SK-N-MC (cell line): ENCODE data around the gene SH3BP1.
"Not testable (repeated sequence)": the region's sequence is repeated elsewhere in the genome, so short reads cannot be mapped to it uniquely, and the experiment has no call there.

Source experiments
- DNase-seq: peaks from one replicate; pipeline ENCODE4 v3.0.0-alpha.2; 2011; ENCODE audit warnings: low read depth, low spot score
- H3K27ac ChIP-seq: fragments of 200-600 bp; sonication (generic); 2 replicates; pipeline ENCODE4 v1.5.1; 2016; ENCODE audit warnings: mixed run types
- H3K36me3 ChIP-seq: fragments of 200-600 bp; sonication (generic); 2 replicates; pipeline ENCODE4 v1.6.1; 2017; ENCODE audit warnings: antibody characterized with exemption, low read length, mixed read lengths; ENCODE audit not compliant: insufficient read depth
- H3K4me3 ChIP-seq: fragments of 200-600 bp; sonication (generic); 2 replicates; pipeline ENCODE4 v1.5.1; 2016
- H3K9ac ChIP-seq: fragments of 200-600 bp; sonication (generic); 2 replicates; pipeline ENCODE4 v1.8.0; 2017; ENCODE audit warnings: mixed run types, mixed read lengths; ENCODE audit not compliant: insufficient read length
- H3K9me3 ChIP-seq: fragments of 200-600 bp; sonication (generic); 2 replicates; pipeline ENCODE4 v1.6.1; 2017; ENCODE audit warnings: low read depth, mild to moderate bottlenecking, antibody characterized with exemption, low read length, moderate library complexity, mixed read lengths
- EZH2 ChIP-seq: fragments of 200-600 bp; sonication (generic); IDR thresholded peaks from one replicate; pipeline ENCODE4 v1.6.1; 2017; ENCODE audit warnings: antibody characterized with exemption
- FOXP2 ChIP-seq: optimal IDR thresholded peaks from 2 replicates; pipeline ENCODE3; 2011; ENCODE audit warnings: mild to moderate bottlenecking, moderate library complexity; ENCODE audit not compliant: insufficient read depth; ENCODE audit errors: extremely low read length, control extremely low read depth
- POLR2AphosphoS5 ChIP-seq: IDR thresholded peaks from 2 replicates; pipeline ENCODE4 v1.6.1; 2012; ENCODE audit warnings: mild to moderate bottlenecking, low read depth, low read length, borderline replicate concordance

SH3BP1 gene

DNA sequence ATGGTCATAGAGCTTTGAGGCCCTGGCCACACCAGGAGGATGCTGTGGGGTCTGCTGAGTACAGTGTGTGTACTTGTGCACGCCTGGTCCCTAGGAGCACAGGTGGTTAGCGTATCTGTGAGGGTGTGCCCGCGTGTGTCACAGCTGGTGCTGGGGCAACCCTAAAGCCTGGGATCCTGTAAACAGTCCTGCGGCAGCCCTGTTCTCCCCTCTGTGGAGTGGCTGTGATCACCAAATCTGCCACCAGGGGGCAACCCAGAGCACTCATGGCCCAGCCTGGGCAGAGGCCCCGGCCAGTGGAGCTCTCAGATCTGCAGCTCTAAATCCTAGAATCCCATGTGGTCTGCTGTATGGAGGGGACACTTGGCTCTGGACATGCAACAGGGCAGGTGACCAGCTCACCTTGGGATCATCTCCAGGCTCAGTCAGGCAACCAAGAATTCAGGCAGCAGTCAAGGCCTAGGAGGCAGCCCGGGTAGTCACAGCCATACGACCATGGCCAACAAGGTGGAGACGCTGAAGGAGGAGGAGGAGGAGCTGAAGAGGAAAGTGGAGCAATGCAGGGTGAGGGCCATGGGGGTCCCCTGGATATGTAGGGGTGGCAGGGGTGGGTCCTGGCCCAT, 3.9 kb downstream of the SH3BP1 start:
- Histone ChIP-seq H3K36me3 (no peaks in the 10 kb centered on the region), H3K27ac (no peak overlapping the region), H3K9me3 (no peaks in the 10 kb centered on the region), H3K4me3 (no peak overlapping the region), H3K9ac (no peak overlapping the region)
- TF ChIP-seq POLR2AphosphoS5 (no peak), EZH2 (no peak), FOXP2 (no peak)
- no peak for DNase-seq

DNA sequence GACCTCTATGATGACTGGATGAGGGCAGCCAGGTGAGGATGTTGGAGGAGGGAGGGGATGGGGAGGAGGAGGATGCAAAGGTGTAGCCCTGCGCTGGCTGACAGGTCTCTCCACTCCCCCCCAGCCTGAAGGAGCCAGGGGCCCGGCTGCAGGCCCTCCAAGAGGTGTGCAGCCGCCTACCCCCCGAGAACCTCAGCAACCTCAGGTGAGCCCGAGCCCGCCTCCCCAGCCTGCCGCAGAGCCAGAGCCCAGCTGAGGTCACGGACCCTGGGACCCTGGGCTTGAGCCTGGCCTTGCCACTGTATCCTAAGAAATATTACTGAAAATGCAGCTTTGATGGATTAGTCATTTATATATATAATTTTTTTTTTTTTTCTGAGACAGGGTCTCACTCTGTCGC, 7.8 kb downstream of the SH3BP1 start:
- H3K9ac ChIP-seq, result no peak overlapping the region
- no peak for DNase-seq
- H3K27ac ChIP-seq, result no peak overlapping the region
- no peaks in the 10 kb centered on the region for H3K36me3 ChIP-seq
- no peaks in the 10 kb centered on the region for H3K9me3 ChIP-seq
- no peak overlapping the region for H3K4me3 ChIP-seq
- TF ChIP-seq EZH2 (no peak), FOXP2 (no peak), POLR2AphosphoS5 (no peak)

DNA sequence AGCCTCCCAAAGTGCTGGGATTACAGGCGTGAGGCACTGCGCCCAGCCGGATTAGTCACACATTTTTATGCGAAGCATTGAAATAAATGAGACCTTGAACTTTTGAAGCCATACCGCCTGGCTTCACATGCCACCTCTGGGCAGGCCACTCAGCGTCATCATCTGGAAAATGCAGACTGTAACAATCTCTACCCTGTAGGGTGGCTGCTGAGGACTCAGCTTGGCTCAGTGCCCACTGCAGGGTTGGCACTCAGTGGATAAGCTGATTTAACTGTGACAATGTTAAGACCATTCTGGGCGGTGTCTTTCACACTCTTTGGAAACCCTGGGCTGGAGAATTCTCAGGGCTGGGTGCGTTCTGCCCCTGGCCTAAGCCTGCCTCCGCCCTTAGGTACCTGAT, 8.5 kb downstream of the SH3BP1 start:
- H3K9ac ChIP-seq, result no peak overlapping the region
- DNase-seq, result no peak
- no peaks in the 10 kb centered on the region for H3K36me3 ChIP-seq
- H3K4me3 ChIP-seq, result no peak overlapping the region
- TF ChIP-seq EZH2 (no peak), POLR2AphosphoS5 (no peak), FOXP2 (no peak)
- H3K27ac ChIP-seq, result no peak overlapping the region
- no peaks in the 10 kb centered on the region for H3K9me3 ChIP-seq

DNA sequence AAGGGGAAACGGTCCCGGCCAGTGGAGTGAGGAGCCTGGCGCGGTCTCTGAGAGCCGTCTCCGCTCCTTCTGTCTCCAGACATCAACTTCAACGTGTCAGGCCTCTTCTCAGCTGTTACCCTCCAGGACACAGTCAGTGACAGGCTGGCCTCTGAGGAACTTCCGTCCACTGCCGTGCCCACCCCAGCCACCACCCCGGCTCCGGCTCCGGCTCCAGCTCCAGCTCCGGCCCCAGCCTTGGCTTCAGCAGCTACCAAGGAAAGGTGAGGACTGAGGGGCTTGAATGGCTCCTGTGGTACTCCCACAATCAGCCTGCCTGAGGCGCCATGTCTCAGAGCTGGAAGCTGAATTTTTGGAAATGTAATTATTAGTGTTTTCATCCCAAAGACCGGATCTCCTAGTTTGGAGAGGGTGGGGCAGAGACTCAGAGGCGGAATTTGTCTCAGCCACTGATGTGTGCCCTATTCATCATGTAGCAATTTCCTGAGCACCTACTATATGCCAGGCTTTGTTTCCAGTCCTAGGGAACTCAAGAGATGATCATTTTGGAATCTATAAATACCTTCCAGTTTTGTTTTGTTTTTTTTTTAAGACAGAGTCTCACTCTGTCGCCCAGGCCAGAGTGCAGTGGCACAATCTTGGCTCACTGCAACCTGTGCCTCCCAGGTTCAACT, 11.1 kb downstream of the SH3BP1 start:
- Histone ChIP-seq H3K9ac (no peak overlapping the region), H3K36me3 (no peaks in the 10 kb centered on the region), H3K27ac (no peak overlapping the region), H3K4me3 (no peak overlapping the region), H3K9me3 (no peaks in the 10 kb centered on the region)
- TF ChIP-seq POLR2AphosphoS5 (no peak), FOXP2 (no peak), EZH2 (no peak)
- no peak for DNase-seq

DNA sequence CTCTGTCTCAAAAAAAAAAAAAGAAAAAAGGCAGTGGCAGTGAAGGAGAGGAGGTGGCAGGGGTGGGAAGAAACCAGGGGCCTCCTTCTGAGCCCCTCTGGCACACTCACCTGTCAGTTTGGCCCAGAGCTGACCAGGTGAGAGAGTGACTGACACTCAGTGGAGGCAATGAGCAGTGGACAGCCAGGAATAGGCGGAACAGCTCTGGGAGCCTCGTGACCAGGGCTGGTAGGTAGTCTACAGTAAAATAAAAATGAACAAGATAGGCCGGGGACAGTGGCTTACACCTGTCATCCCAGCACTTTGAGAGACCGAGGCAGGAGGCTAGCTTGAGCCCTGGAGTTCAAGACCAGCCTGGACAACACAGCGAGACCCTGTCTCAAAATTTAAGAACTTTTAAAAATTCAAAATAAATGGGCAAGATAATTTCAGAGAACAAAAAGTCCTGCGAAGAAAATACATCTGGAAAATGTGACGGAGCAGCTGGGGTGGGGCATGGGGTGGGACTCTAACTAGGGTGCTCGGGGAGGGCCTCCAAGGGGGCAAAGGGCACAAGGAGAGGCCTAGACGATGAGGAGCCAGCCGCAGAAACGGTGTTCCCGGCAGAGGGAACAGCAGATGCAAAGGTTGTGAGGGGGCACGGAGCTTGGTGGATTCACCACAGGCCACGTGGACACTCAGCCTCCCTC, 15.2 kb downstream of the SH3BP1 start:
- no peak overlapping the region for H3K9ac ChIP-seq

DNA sequence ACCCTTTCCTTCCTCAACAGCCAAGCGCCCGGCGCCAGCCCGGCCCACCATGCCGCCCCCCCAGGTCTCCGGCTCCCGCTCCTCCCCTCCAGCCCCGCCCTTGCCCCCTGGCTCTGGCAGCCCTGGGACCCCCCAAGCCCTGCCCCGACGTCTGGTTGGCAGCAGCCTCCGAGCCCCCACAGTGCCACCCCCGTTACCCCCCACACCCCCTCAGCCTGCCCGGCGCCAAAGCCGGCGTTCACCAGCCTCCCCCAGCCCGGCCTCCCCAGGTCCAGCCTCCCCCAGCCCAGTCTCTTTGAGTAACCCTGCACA, 15.7 kb downstream of the SH3BP1 start:
- H3K9ac ChIP-seq, result no peak overlapping the region
- no peak for TF ChIP-seq POLR2AphosphoS5
- TF ChIP-seq EZH2, result no peak
- TF ChIP-seq FOXP2, result no peak
- H3K27ac ChIP-seq, result no peak overlapping the region
- H3K36me3 ChIP-seq, result no peaks in the 10 kb centered on the region
- no peak overlapping the region for H3K4me3 ChIP-seq
- DNase-seq, result no peak
- H3K9me3 ChIP-seq, result no peaks in the 10 kb centered on the region

More for the DNA sequence above, 15.2 kb downstream of the SH3BP1 start:
- no peak overlapping the region for H3K27ac ChIP-seq
- TF ChIP-seq POLR2AphosphoS5 (no peak), EZH2 (no peak), FOXP2 (no peak)
- H3K4me3 ChIP-seq, result no peak overlapping the region
- no peak for DNase-seq
- no peaks in the 10 kb centered on the region for H3K9me3 ChIP-seq
- H3K36me3 ChIP-seq, result no peaks in the 10 kb centered on the region

DNA sequence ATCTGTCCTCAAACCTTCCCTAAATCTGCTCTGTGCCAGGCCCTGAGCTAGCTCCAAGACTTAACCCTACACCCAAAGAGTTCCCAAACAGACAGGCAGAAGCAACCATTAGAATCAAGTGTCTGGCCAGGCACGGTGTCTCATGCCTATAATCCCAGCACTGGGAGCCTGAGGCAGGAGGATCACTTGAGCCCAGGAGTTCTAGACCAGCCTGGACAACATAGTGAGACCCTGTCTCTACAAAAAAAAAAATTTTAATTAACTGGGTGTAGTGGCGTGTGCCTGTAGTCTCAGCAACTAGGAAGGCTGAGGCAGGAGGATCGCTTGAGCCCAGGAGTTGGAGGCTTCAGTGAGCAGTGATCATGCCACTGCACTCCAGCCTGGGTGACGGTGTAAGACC, 17.1 kb downstream of the SH3BP1 start:
- H3K4me3 ChIP-seq, DNase-seq, H3K9me3 ChIP-seq, H3K27ac ChIP-seq, H3K9ac ChIP-seq, H3K36me3 ChIP-seq: not testable (repeated sequence)

DNA sequence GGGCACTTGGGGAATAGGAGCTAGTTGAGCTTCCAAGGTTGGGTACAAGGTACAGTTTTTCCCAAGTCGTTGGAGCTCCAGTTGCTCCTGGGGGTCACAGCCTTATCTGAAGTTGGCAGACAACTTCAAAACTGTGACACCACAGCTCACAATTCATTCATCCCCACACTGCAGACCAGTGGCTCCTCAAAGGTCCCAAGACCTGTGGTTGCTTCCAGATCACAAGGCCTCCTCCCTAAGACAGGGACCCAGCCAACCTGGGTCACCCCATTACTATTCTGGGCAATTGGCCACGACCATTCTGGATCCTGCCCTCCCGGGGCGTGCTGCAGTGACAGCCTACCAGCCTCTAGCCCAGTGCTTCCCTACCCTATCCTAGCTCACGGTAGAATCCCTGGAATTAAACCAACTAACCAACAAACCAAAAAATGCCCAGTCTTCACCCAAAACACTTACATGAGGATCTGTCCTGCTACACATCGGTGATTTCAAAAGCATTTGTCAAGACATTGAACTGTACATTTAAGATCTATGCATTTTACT, 18.2 kb downstream of the SH3BP1 start:
- Histone ChIP-seq H3K4me3 (peak overlapping the region; percentile 86), H3K9ac (peak overlapping the region; percentile 76), H3K27ac (peak overlapping the region; percentile 53), H3K36me3 (no peaks in the 10 kb centered on the region), H3K9me3 (no peaks in the 10 kb centered on the region)
- DNase-seq, result no peak
- TF ChIP-seq POLR2AphosphoS5, result no peak
- no peak for TF ChIP-seq FOXP2
